Right atrium auricular region (tissue), 2 donors: ENCODE data around the gene PRODH2. TPM values are rescaled to one million over a fixed set of nuclear protein-coding genes. Genes with fewer than 3 reads are reported as not detected.

Experiments
- DNase-seq: peaks from one replicate; pipeline ENCODE4 v3.0.0-alpha.2; 2019; ENCODE audit warnings: low spot score
- H3K27ac ChIP-seq, 2 donors: fragments of 200-600 bp; sonication (generic); 1 replicate in 1 of 2; 2 replicates in 1 of 2; pipeline ENCODE4 v1.5.1; 2016 to 2019
- H3K27me3 ChIP-seq, 2 donors: fragments of 200-600 bp; sonication (generic); one replicate each; pipeline versions ENCODE4 v1.5.1 to v1.6.0; 2017 to 2019
- H3K36me3 ChIP-seq: fragments of 200-600 bp; sonication (generic); one replicate; pipeline ENCODE4 v1.5.1; 2016
- H3K4me1 ChIP-seq, 2 donors: fragments of 200-600 bp; sonication (generic); one replicate each; pipeline versions ENCODE4 v1.5.1 to v1.6.0; 2017 to 2019
- H3K4me3 ChIP-seq, 2 donors: fragments of 200-600 bp; sonication (generic); 1 replicate in 1 of 2; 2 replicates in 1 of 2; pipeline ENCODE4 v1.5.1; 2017 to 2019; ENCODE audit warnings: mild to moderate bottlenecking in 1 of 2, moderate library complexity in 1 of 2
- H3K9me3 ChIP-seq, 2 donors: fragments of 200-600 bp; sonication (generic); one replicate each; pipeline ENCODE4 v1.5.1; 2019
- CTCF ChIP-seq, 2 donors: fragments of 200-600 bp; sonication (generic); IDR thresholded peaks; one replicate each; pipeline ENCODE4 v1.5.1; 2019; ENCODE audit warnings: antibody characterized with exemption in 2 of 2
- total RNA-seq, 2 donors: library from RNA; depleted of rRNA; stranded (reverse); fragments of >200 nt; gene quantifications; one replicate each; pipeline ENCODE4 v1.1.0, GENCODE V29; 2016

PRODH2 gene
- total RNA-seq, 2 donors from 2014 or later: not detected

GRCh38 chr19:35790981-35791813 lies 21.4 kb downstream of the PRODH2 start:
- H3K27me3 ChIP-seq: no peaks in the 10 kb centered on the region
- TF ChIP-seq CTCF (IDR thresholded peaks at IDR 0.05): no peak
- H3K4me1 ChIP-seq: no peaks in the 10 kb centered on the region
- no peak overlapping the region for H3K27ac ChIP-seq
- no peaks in the 10 kb centered on the region for H3K36me3 ChIP-seq
- DNase-seq: no peak
- no peaks in the 10 kb centered on the region for H3K9me3 ChIP-seq
- no peak overlapping the region for H3K4me3 ChIP-seq

GRCh38 chr19:35789978-35790944 lies 22.4 kb downstream of the PRODH2 start:
- TF ChIP-seq CTCF (IDR thresholded peaks at IDR 0.05): no peak

GRCh38 chr19:35789195-35789977 lies 23.3 kb downstream of the PRODH2 start:
- TF ChIP-seq CTCF (IDR thresholded peaks at IDR 0.05): no peak
- Histone ChIP-seq H3K4me3 (no peak overlapping the region), H3K4me1 (no peaks in the 10 kb centered on the region), H3K36me3 (no peaks in the 10 kb centered on the region), H3K27me3 (no peaks in the 10 kb centered on the region), H3K27ac (no peak overlapping the region), H3K9me3 (no peaks in the 10 kb centered on the region)
- DNase-seq: no peak

More at GRCh38 chr19:35789978-35790944, 22.4 kb downstream of the PRODH2 start:
- no peak overlapping the region for H3K4me3 ChIP-seq
- H3K4me1 ChIP-seq: no peaks in the 10 kb centered on the region
- H3K36me3 ChIP-seq: no peaks in the 10 kb centered on the region
- DNase-seq: no peak
- no peaks in the 10 kb centered on the region for H3K27me3 ChIP-seq
- H3K27ac ChIP-seq: no peak overlapping the region
- no peaks in the 10 kb centered on the region for H3K9me3 ChIP-seq

- Histone ChIP-seq H3K27me3 (no peaks in the 10 kb centered on the region), H3K4me3 (no peak overlapping the region), H3K36me3 (no peaks in the 10 kb centered on the region), H3K9me3 (no peaks in the 10 kb centered on the region), H3K27ac (no peak overlapping the region), H3K4me1 (no peaks in the 10 kb centered on the region)
- TF ChIP-seq CTCF (IDR thresholded peaks at IDR 0.05): no peak
- DNase-seq: no peak
Observed at GRCh38 chr19:35788205-35788960, 24.3 kb downstream of the PRODH2 start.
